DND-41 (cell line): ENCODE results near the gene HMGB4.

Experiments
- ATAC-seq: fragments of 200-7000 bp; cut with Tn5 transposase; 3 replicates; pipeline ENCODE4 v1.9.1; 2021; ENCODE audit warnings: low read depth; ENCODE audit not compliant: insufficient read depth
- DNase-seq: peaks from one replicate; pipeline ENCODE4 v3.0.0-alpha.2; 2020
- H2AFZ ChIP-seq: 2 replicates; pipeline ENCODE4 v1.6.0; 2012; ENCODE audit warnings: low read depth, low read length
- H3K27ac ChIP-seq: 2 replicates; pipeline ENCODE4 v1.5.1; 2012; ENCODE audit warnings: low read length, inconsistent platforms
- H3K27me3 ChIP-seq: fragments of 200-600 bp; sonication (generic); 2 replicates; pipeline ENCODE4 v1.6.0; 2012; ENCODE audit warnings: low read length, mild to moderate bottlenecking, inconsistent platforms; ENCODE audit not compliant: insufficient read depth, poor library complexity
- H3K36me3 ChIP-seq: 2 replicates; pipeline ENCODE4 v1.5.1; 2012; ENCODE audit warnings: low read length, inconsistent platforms; ENCODE audit not compliant: insufficient read depth
- H3K4me1 ChIP-seq: 2 replicates; pipeline ENCODE4 v1.5.1; 2012; ENCODE audit warnings: mild to moderate bottlenecking, low read length; ENCODE audit not compliant: insufficient read depth
- H3K4me2 ChIP-seq: 2 replicates; pipeline ENCODE4 v1.6.0; 2012; ENCODE audit warnings: mild to moderate bottlenecking, moderate library complexity, low read length, inconsistent platforms; ENCODE audit not compliant: insufficient read depth
- H3K4me3 ChIP-seq, 2 experiments: fragments of 200-600 bp in 1 of 2; shearing (Covaris generic) in 1 of 2; 2 replicates each; pipeline ENCODE4 v1.5.1; 2012 to 2016; ENCODE audit warnings: inconsistent platforms in 2 of 2, low read length in 2 of 2, mild to moderate bottlenecking in 2 of 2, low read depth in 1 of 2, moderate library complexity in 1 of 2
- H3K79me2 ChIP-seq: 2 replicates; pipeline ENCODE4 v1.6.0; 2012; ENCODE audit warnings: low read length, inconsistent platforms; ENCODE audit not compliant: insufficient read depth
- H3K9ac ChIP-seq: 2 replicates; pipeline ENCODE4 v1.6.0; 2012; ENCODE audit warnings: low read depth, mild to moderate bottlenecking, inconsistent platforms, low read length, moderate library complexity
- H3K9me3 ChIP-seq: 2 replicates; pipeline ENCODE4 v1.5.1; 2012; ENCODE audit warnings: low read length, moderate library complexity, mild to moderate bottlenecking, inconsistent platforms; ENCODE audit not compliant: insufficient read depth, severe bottlenecking
- H4K20me1 ChIP-seq: 2 replicates; pipeline ENCODE4 v1.6.0; 2012; ENCODE audit warnings: low read length; ENCODE audit not compliant: insufficient read depth
- EZH2 ChIP-seq: IDR thresholded peaks from 3 replicates; pipeline ENCODE4 v1.6.1; 2012; ENCODE audit warnings: borderline replicate concordance, low read depth, mild to moderate bottlenecking, moderate library complexity, low read length, inconsistent platforms; ENCODE audit not compliant: severe bottlenecking
- TF ChIP-seq, protein P1 (sequence below): IDR thresholded peaks from 2 replicates; pipeline ENCODE4 v1.5.1; 2012; ENCODE audit warnings: borderline replicate concordance, low read length, moderate library complexity, mild to moderate bottlenecking; ENCODE audit not compliant: poor library complexity, severe bottlenecking; ENCODE audit errors: extremely low read depth

The HMGB4 gene

DNA sequence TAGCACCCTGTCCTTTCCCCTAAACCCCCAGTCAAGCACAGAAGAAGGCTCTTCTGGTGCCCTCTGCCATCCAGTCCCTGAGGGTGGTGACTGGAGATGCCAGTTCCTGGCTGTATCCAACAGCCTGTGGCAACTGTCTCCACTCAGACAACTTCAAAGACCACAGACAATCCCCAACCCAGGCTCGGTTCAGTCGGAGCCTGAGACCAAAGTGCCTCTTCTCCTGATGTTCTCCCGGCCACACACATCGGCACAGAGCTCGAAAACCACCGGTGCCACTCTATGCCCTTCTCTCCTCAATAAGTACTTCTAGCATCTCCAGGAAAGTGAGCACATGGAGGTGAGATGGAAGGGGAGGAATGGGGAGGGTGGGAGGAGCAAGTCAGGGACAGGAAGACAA is 39.6 kb upstream of the HMGB4 start:
- no peak for ATAC-seq
- H3K4me2 ChIP-seq, result no peak overlapping the region
- no peak overlapping the region for H3K4me3 ChIP-seq
- no peaks in the 10 kb centered on the region for H3K4me1 ChIP-seq
- H2AFZ ChIP-seq, result no peak overlapping the region
- H3K27ac ChIP-seq, result no peak overlapping the region
- no peak for DNase-seq
- TF ChIP-seq, protein P1, sequence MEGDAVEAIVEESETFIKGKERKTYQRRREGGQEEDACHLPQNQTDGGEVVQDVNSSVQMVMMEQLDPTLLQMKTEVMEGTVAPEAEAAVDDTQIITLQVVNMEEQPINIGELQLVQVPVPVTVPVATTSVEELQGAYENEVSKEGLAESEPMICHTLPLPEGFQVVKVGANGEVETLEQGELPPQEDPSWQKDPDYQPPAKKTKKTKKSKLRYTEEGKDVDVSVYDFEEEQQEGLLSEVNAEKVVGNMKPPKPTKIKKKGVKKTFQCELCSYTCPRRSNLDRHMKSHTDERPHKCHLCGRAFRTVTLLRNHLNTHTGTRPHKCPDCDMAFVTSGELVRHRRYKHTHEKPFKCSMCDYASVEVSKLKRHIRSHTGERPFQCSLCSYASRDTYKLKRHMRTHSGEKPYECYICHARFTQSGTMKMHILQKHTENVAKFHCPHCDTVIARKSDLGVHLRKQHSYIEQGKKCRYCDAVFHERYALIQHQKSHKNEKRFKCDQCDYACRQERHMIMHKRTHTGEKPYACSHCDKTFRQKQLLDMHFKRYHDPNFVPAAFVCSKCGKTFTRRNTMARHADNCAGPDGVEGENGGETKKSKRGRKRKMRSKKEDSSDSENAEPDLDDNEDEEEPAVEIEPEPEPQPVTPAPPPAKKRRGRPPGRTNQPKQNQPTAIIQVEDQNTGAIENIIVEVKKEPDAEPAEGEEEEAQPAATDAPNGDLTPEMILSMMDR, result no peak
- TF ChIP-seq EZH2, result no peak
- peaks cover 2% of the 10 kb centered on the region for H3K9me3 ChIP-seq
- H3K36me3 ChIP-seq, result no peaks in the 10 kb centered on the region
- H4K20me1 ChIP-seq, result no peaks in the 10 kb centered on the region; the same call in 1 of the 2 replicates
- no peaks in the 10 kb centered on the region for H3K27me3 ChIP-seq
- H3K9ac ChIP-seq, result no peak overlapping the region
- H3K79me2 ChIP-seq, result no peaks in the 10 kb centered on the region

- Histone ChIP-seq H3K4me2 (no peak overlapping the region), H2AFZ (no peak overlapping the region), H3K9me3 (peaks cover 2% of the 10 kb centered on the region), H3K27ac (no peak overlapping the region), H3K4me3 (no peak overlapping the region), H3K36me3 (no peaks in the 10 kb centered on the region), H3K4me1 (no peaks in the 10 kb centered on the region), H3K27me3 (no peaks in the 10 kb centered on the region), H3K79me2 (no peaks in the 10 kb centered on the region), H3K9ac (no peak overlapping the region), H4K20me1 (no peaks in the 10 kb centered on the region; the same call in 1 of the 2 replicates)
- TF ChIP-seq, protein P1, result no peak
- no peak for TF ChIP-seq EZH2
- ATAC-seq (no peak), DNase-seq (no peak)
Measured at GRCh38 chr1:33824971-33825370, 38.9 kb upstream of the HMGB4 start.

DNA sequence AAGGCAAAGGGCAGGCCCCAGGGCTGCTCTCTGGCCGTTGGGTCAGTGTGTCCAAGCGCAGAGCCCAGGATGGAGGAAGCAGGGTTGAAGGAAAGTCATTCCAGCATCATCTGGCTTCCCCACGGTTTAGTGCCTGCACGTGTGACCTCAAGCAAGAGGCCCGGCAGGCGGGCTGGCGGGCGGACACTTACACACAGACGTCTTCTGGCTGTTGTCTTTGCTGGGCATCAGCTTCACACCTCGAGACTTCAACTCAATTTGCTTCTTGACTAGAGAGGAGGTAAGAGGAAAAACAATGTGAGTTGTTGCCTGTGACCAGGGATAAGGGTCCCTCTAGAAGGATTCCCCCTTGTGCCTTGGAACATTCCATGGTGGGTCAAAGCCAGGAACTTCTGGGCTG is 38.4 kb upstream of the HMGB4 start:
- no peaks in the 10 kb centered on the region for H3K79me2 ChIP-seq

More for the DNA sequence above, 38.4 kb upstream of the HMGB4 start:
- Histone ChIP-seq H3K9me3 (peaks cover 2% of the 10 kb centered on the region), H3K27ac (no peak overlapping the region), H4K20me1 (no peaks in the 10 kb centered on the region; the same call in 1 of the 2 replicates), H2AFZ (no peak overlapping the region), H3K27me3 (no peaks in the 10 kb centered on the region), H3K36me3 (no peaks in the 10 kb centered on the region), H3K9ac (no peak overlapping the region), H3K4me1 (no peaks in the 10 kb centered on the region), H3K4me2 (no peak overlapping the region), H3K4me3 (no peak overlapping the region)
- DNase-seq (no peak), ATAC-seq (no peak)
- TF ChIP-seq EZH2, result no peak
- TF ChIP-seq, protein P1, result no peak
